Hepatocyte (in vitro differentiated cells): ENCODE data around the gene CLEC18B.

ENCODE experiments used
- EZH2 ChIP-seq: fragments of 200-600 bp; sonication (generic); IDR thresholded peaks from 2 replicates; pipeline ENCODE4 v1.6.1; 2016; ENCODE audit warnings: antibody characterized with exemption, mild to moderate bottlenecking, borderline replicate concordance
- TF ChIP-seq, protein P1 (sequence below): fragments of 200-600 bp; sonication (generic); IDR thresholded peaks from 2 replicates; pipeline ENCODE4 v1.5.1; 2016; ENCODE audit warnings: antibody characterized with exemption, mild to moderate bottlenecking; ENCODE audit not compliant: poor library complexity

DNA sequence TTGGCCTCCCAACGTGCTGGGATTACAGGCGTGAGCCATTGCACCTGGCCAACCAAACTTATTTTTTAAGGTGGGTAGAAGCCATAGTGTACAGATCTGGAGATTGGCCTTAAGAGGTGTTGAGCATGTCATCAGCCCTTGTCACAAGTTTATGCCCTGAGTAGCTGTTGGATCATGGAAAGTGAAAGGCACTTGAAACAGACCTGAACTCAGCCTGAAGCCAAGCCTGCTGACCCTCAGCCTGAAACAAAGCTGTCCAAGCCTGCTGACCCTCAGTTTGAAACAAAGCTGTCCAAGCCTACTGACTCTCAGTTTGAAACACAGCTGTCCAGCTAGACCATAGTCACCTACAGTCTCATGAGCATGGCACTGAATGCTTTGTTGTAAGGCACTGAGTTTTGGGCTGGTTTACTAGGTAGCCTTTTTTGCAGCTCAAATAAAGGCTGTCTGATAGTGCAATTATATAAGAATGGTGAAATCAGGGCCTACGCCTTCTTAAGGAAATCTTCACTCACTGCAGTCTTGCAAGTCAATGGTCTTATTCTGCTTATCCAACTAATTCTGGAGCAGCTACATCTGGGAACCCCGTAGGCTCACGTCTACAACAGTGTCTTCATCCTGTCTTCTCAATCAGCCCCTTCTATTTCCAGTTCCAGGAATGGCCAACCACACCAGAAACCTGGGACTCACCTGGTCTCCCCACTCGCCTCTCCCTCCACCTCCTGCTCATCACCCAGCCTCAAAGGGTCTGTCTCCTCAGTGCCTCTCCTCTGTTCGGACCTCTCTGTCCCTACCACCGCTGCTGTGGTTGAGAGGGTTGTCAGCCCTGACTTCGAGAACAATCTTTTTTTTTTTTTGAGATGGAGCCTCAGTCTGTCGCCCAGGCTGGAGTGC, 48.1 kb downstream of the CLEC18B start:
- TF ChIP-seq, protein P1, sequence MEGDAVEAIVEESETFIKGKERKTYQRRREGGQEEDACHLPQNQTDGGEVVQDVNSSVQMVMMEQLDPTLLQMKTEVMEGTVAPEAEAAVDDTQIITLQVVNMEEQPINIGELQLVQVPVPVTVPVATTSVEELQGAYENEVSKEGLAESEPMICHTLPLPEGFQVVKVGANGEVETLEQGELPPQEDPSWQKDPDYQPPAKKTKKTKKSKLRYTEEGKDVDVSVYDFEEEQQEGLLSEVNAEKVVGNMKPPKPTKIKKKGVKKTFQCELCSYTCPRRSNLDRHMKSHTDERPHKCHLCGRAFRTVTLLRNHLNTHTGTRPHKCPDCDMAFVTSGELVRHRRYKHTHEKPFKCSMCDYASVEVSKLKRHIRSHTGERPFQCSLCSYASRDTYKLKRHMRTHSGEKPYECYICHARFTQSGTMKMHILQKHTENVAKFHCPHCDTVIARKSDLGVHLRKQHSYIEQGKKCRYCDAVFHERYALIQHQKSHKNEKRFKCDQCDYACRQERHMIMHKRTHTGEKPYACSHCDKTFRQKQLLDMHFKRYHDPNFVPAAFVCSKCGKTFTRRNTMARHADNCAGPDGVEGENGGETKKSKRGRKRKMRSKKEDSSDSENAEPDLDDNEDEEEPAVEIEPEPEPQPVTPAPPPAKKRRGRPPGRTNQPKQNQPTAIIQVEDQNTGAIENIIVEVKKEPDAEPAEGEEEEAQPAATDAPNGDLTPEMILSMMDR = no peak
- no peak for TF ChIP-seq EZH2
